Measurements from ENCODE around the gene DHODH. TPM values are rescaled to one million over a fixed set of nuclear protein-coding genes. Genes with fewer than 3 reads are reported as not detected.

DHODH gene
- total and polyA plus RNA-seq, 2 donors from 2014 or later = 8.9 to 10.7 TPM

- H3K36me3 ChIP-seq (ENCODE audit: control insufficient read depth in 2 of 3, insufficient read depth in 3 of 3, low read length in 3 of 3) = peaks cover 0 to 4% (median 0%) of the 10 kb centered on the region in 3 donors
- no peak for FAIRE-seq
- H3K9ac ChIP-seq (ENCODE audit: low read length in 3 of 3) = no peak overlapping the region
- no peak overlapping the region for H3K4me3 ChIP-seq (ENCODE audit: low read length in 3 of 3)
- H3K27ac ChIP-seq (ENCODE audit: low read depth in 2 of 2, low read length in 2 of 2) = no peak overlapping the region
- H3K27me3 ChIP-seq (ENCODE audit: control insufficient read depth, insufficient read depth, low read length) = no peaks in the 10 kb centered on the region
- TF ChIP-seq CTCF (IDR thresholded peaks at IDR 0.05; ENCODE audit: borderline replicate concordance, extremely low read depth, insufficient read depth) = no peak
- no peaks in the 10 kb centered on the region for H3K4me1 ChIP-seq (ENCODE audit: control insufficient read depth in 2 of 3, insufficient read depth in 2 of 3, low read depth in 1 of 3, low read length in 3 of 3)
- intact Hi-C loops (cut with DNase I) = no loop called here
- DNase-seq = peak in 1 of 5 donors; percentile 5
- no peaks in the 10 kb centered on the region for H3K9me3 ChIP-seq (ENCODE audit: control insufficient read depth in 2 of 3, insufficient read depth in 1 of 3, low read length in 3 of 3)
These were observed 21.2 kb downstream of the DHODH start for GRCh38 chr16:72029567-72030271.

- intact Hi-C loops (cut with DNase I) = no loop called here
- Histone ChIP-seq H3K4me1 (ENCODE audit: control insufficient read depth in 2 of 3, insufficient read depth in 2 of 3, low read depth in 1 of 3, low read length in 3 of 3) (no peaks in the 10 kb centered on the region), H3K27ac (ENCODE audit: low read depth in 2 of 2, low read length in 2 of 2) (no peak overlapping the region), H3K9me3 (ENCODE audit: control insufficient read depth in 2 of 3, insufficient read depth in 1 of 3, low read length in 3 of 3) (no peaks in the 10 kb centered on the region), H3K27me3 (ENCODE audit: control insufficient read depth, insufficient read depth, low read length) (no peaks in the 10 kb centered on the region), H3K4me3 (ENCODE audit: low read length in 3 of 3) (no peak overlapping the region), H3K9ac (ENCODE audit: low read length in 3 of 3) (no peak overlapping the region), H3K36me3 (ENCODE audit: control insufficient read depth in 2 of 3, insufficient read depth in 3 of 3, low read length in 3 of 3) (no peaks in the 10 kb centered on the region)
- no peak for TF ChIP-seq CTCF (IDR thresholded peaks at IDR 0.05; ENCODE audit: borderline replicate concordance, extremely low read depth, insufficient read depth)
- DNase-seq = no peak
- no peak for FAIRE-seq
These were observed 24.9 kb downstream of the DHODH start for GRCh38 chr16:72033437-72033836.

- Histone ChIP-seq H3K27ac (ENCODE audit: low read depth in 2 of 2, low read length in 2 of 2) (no peak overlapping the region), H3K4me1 (ENCODE audit: control insufficient read depth in 2 of 3, insufficient read depth in 2 of 3, low read depth in 1 of 3, low read length in 3 of 3) (no peaks in the 10 kb centered on the region), H3K4me3 (ENCODE audit: low read length in 3 of 3) (no peak overlapping the region), H3K27me3 (ENCODE audit: control insufficient read depth, insufficient read depth, low read length) (no peaks in the 10 kb centered on the region), H3K9me3 (ENCODE audit: control insufficient read depth in 2 of 3, insufficient read depth in 1 of 3, low read length in 3 of 3) (no peaks in the 10 kb centered on the region), H3K36me3 (ENCODE audit: control insufficient read depth in 2 of 3, insufficient read depth in 3 of 3, low read length in 3 of 3) (no peaks in the 10 kb centered on the region), H3K9ac (ENCODE audit: low read length in 3 of 3) (no peak overlapping the region)
- FAIRE-seq (no peak), DNase-seq (no peak)
- intact Hi-C loops (cut with DNase I) = no loop called here
- no peak for TF ChIP-seq CTCF (IDR thresholded peaks at IDR 0.05; ENCODE audit: borderline replicate concordance, extremely low read depth, insufficient read depth)
These were observed 27.6 kb downstream of the DHODH start for GRCh38 chr16:72036098-72036497.

All from kidney (tissue), 14 donors.